Pons (tissue), 1 donor: ENCODE data around the gene CNTN5.

ENCODE experiments used
- DNase-seq: peaks from one replicate; pipeline ENCODE4 v3.0.0-alpha.2; 2016; ENCODE audit warnings: low spot score

CNTN5 gene

DNA sequence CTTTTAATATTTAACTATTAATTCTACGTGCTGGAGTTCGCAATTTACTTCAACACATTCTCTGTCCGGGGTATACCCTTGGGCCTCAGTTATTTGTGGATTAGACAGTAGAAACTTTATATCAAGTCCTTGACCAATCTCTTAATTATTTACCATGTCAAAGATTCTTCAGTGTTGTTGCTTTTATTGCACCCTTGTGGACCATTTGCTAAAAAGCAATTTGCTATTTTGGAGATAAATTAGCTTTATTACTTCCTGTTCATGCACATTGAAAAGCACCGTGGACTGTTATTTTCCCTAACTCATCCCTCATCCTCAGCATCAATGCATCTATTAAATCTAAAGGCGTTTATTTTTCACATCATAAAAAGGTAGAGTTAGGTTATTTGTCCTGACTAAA is 609.9 kb downstream of the CNTN5 start:
- no peak for DNase-seq

DNA sequence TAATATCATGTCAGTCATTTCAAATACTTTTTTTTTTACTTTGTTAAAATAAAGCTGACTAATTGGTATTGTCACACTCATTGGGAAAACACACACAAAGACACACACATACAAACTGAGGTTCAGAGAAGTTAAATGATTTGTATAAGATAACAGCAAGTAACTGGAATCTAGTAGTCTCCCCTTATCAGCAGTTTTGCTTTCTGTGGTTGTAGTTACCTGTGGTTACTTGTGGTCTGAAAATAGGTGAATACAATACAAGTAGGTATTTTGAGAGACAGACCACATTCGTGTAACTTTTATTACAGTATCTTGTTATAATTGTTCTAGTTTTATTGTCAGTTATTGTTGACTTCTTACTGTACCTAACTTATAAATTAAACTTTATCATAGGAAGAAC is 610.9 kb downstream of the CNTN5 start:
- DNase-seq: no peak

- DNase-seq: no peak
These were observed 612.2 kb downstream of the CNTN5 start for GRCh38 chr11:99632969-99633368.

DNA sequence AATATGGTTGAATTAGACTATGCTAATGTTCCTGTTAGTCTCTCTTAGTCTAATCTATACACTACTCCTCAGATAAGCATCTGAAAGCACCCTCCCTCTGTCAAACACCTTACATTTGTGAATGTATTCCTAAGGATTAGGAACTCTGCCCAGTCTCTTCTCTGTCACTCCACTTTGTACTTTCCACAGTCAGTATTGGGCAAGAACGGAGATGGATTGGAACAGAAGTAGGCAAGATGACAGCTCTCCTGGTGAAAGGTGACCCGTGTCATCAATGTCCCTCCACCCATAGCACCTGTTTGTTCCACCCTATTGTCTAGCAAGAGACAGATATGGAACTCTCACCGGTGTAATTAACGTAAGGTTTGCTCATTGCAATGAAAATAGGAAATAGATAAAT is 613.8 kb downstream of the CNTN5 start:
- DNase-seq: no peak

GRCh38 chr11:99638073-99638553 is 617.4 kb downstream of the CNTN5 start:
- DNase-seq: no peak

DNA sequence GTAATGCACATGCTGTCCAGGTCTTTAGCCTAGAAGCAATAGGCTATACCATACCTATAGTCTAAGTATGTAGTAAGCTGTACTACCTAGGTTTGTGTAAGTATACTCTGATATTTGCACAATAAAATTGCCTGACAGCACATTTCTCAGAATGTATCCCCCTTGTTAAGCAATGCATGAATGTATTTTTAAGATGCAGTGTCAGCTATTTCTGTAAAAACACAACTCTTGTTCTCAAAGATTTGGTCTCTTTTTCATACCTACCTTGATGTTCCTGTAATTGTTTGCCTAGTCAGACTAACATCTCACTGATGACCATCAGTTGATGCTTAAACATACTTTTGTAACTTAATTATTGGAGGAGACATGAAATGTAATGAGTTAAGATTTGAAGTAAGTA is 619.9 kb downstream of the CNTN5 start:
- no peak for DNase-seq

DNA sequence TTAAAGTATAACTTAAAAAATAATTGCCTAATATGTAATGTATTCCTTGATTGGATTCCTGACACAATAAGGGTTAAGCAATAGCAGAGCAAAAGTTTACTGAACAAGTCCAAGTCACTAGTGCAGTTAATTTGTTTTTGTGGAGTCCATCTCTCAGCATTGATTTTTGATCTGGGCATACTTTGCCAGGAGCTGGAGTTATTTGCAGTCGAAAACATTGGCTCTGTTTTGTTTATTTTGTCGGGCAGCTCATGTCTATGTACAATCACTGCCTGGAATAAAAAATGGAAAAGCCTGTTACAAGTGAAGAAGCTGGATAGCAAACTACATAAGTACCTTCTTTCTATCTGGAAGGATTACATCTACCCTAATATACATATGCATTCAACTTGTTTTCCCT is 625.2 kb downstream of the CNTN5 start:
- DNase-seq: no peak

- DNase-seq: no peak
These were observed 649.4 kb downstream of the CNTN5 start for GRCh38 chr11:99670067-99670676.

DNA sequence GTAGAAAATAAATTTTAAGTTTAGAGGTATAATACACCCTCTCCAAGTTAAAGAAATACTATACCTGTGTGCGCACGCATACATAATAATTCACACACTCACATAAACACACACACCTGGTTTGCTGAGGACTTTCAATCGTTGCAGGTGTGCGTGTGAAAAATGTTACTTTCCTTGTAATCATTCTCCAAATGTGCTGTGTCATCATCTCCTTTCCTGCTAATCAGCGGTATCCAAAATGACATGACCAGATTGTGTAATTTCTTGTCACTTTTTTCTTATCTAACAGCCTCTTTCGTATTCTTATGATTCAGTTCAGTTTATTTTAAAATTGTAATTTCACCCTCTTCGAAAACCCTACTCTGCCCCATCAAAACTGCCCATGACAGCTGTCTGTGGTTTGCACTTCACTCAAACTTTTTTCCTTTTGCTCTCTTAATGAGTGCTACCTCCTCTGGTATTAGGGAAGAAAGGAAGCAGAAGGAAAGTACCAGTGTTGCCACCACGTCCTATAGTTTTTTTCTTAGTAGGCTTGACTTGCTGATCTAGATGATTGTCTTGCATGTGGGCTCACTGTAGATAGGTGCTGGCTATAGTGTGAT is 651.2 kb downstream of the CNTN5 start:
- DNase-seq: no peak

DNA sequence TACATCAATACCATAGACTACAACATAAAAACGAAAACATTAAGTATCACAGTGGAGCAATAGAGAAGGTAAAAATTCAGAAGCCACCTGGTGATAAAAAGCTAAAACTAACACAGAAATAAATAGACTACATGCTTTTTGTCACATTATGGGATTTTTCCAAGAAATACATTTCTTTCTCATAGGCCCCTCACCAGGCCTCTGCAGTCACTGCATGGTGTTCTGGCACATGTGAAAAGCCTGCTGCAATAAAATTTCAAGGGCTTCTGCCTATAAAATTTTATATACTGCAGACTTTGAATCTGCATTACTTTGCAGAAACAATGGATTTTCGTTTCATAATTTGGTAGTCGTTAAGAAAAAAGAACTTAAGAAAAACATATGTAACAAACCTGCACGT is 655.5 kb downstream of the CNTN5 start:
- DNase-seq: no peak

DNA sequence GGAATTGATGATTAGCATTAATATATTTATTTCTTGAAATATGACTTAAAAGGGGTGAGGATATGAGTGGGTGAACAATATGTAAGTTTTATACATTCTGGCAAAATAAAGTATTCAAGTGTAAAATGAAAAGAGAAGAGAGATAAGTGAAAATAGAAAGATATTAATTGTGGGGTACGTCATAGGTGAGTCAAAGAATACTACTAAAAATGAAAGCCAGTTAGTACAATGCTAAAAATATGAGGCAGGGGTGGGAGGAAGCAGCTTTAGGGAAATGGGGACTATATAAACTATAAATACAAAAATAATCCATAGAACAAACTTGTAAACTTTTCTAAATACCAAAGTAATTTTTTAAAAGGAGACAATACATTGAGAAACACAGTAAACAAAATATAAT is 661.4 kb downstream of the CNTN5 start:
- no peak for DNase-seq

- DNase-seq: no peak
These were observed 661.9 kb downstream of the CNTN5 start for GRCh38 chr11:99682646-99683045.

- DNase-seq: no peak
These were observed 663.2 kb downstream of the CNTN5 start for GRCh38 chr11:99683933-99684332.

DNA sequence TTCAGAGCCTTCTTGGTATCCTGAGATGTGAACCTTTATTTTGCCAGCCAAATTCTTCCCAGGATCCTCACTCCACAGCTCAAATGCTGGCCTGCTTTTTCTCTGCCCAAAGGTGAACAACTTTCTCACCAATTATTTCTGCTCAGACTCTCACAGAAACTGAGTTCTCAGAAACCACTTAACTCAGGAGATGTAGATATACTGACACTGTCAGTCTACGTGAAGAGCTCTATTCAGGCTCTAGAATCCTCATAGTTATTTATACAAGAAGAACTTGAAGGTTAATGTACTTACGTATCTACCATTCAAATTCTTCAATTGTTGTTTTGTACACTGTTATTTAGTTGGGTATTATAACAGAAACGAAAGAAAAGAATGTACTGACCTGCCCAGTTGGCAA is 666.1 kb downstream of the CNTN5 start:
- no peak for DNase-seq

- no peak for DNase-seq
These were observed 666.6 kb downstream of the CNTN5 start for GRCh38 chr11:99687320-99687719.

DNA sequence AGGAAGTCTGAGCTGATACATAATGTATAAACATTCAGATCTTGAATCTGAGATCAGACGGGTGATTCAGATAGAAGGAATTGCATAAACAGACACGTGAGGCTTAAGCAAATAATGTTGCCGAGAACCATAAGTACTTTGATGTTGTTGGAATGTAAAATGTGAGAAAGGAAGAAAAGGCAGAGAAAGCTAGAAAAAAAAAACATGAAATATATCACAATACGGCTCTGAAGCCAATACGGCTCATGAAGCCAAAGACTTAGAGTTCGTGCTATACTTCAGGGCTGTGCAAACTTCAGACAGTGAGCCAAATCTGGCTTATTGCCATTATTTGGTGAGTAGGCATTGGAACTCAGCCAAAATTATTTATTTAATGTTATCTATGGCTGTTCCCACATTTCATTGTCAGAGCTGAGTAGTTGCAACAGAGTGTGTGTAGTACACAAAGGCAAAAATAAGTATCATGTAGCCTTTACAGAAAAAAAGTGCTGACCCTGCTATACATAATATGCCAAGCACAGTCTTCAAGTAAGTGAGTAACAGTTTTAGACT is 673.3 kb downstream of the CNTN5 start:
- DNase-seq: no peak

GRCh38 chr11:99695106-99695505 is 674.4 kb downstream of the CNTN5 start:
- DNase-seq: no peak

GRCh38 chr11:99706848-99707247 is 686.1 kb downstream of the CNTN5 start:
- no peak for DNase-seq

- DNase-seq: no peak
These were observed 688.4 kb downstream of the CNTN5 start for GRCh38 chr11:99708928-99709672.

DNA sequence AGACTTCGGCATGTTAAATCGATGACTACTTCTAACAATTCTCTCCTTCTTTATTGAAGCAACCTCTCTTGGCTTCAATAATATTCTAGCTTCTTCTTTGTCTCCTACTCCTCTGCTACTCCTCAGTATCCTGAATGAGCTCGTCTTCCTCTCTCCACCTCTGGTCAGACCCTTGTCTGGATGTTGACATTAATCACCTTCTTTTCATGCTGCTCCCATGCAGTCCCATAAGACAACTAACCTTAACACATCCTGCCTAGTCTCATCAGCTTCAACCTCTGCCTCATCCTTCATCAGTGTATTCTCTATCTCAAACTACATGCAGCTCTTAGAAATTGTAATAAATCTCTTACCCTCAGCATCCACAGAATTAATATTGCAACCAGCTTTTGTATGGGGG is 695.6 kb downstream of the CNTN5 start:
- no peak for DNase-seq

DNA sequence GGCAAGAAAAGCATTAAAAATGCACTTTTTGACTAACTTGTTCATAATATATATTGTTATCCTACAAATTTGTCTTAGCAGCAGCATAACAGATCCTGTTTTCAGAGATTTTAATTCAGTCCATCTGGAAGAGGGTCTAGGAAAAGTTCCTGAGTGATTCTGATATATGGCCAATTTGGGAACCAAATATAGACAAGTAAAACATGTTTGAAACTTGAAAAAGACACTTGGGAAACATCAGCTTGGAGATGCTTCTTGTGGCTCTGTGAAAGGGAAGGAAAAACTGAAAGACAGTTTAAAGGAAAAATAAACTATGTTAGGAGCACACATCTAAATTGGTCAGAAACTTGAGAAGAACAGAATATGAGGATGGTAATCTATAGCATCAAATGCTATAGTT is 697.5 kb downstream of the CNTN5 start:
- DNase-seq: no peak

DNA sequence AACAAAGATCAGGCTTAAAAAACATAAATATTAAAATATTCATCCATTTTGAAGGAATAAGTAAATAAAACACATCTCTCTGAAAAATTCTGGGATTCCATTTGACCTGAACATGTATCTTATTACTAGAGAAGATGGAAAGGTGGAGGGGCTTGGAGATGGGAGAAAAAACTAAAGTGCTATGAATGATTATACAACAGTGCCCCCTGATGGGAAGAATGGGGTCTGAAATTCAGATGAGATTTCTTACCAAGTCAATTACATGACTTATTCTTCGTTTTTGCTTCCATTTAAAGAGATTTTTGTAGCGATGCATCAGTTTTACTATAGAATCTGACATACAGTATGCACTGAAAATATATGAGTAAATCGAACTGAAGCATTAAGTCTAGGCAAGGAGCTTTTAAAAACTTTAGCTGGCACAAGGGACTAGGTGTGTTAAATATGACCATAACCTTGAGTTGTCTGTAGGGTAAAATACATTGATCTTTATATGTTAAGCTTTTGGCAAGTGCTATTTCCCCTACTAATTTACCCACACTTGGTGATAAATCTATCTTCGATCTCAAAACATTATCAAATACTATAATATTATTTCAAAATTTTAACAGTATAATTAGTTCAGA is 718.8 kb downstream of the CNTN5 start:
- DNase-seq: peak; percentile 31

GRCh38 chr11:99742501-99742900 is 721.8 kb downstream of the CNTN5 start:
- no peak for DNase-seq
